ENCODE data around the gene NRL. TPM values are rescaled to one million over a fixed set of nuclear protein-coding genes. Genes with fewer than 3 reads are reported as not detected.

Gene NRL
- total RNA-seq, 1 donor from 2014 or later, result 2.0 TPM

- ATAC-seq (no peak), DNase-seq (no peak)
- no peaks in the 10 kb centered on the region for H3K9me3 ChIP-seq
- H3K27me3 ChIP-seq (ENCODE audit: low read depth), result peaks cover 5% of the 10 kb centered on the region
- intact Hi-C loops (cut with DNase I), result no loop called here
- H3K4me3 ChIP-seq, result no peak overlapping the region
- peaks cover 10% of the 10 kb centered on the region for H3K4me1 ChIP-seq
- no peaks in the 10 kb centered on the region for H3K36me3 ChIP-seq
- TF ChIP-seq CTCF (IDR thresholded peaks at IDR 0.05), result no peak
- H3K27ac ChIP-seq, result no peak overlapping the region
Measured at GRCh38 chr14:24056800-24057184, 58.0 kb downstream of the NRL start.

GRCh38 chr14:24055971-24056799 lies 58.6 kb downstream of the NRL start:
- Histone ChIP-seq H3K27me3 (ENCODE audit: low read depth) (peaks cover 5% of the 10 kb centered on the region), H3K4me1 (peaks cover 13% of the 10 kb centered on the region), H3K36me3 (no peaks in the 10 kb centered on the region), H3K27ac (no peak overlapping the region), H3K9me3 (no peaks in the 10 kb centered on the region), H3K4me3 (no peak overlapping the region)
- DNase-seq (no peak), ATAC-seq (no peak)
- intact Hi-C loops (cut with DNase I), result no loop called here
- TF ChIP-seq CTCF (IDR thresholded peaks at IDR 0.05), result no peak

DNA sequence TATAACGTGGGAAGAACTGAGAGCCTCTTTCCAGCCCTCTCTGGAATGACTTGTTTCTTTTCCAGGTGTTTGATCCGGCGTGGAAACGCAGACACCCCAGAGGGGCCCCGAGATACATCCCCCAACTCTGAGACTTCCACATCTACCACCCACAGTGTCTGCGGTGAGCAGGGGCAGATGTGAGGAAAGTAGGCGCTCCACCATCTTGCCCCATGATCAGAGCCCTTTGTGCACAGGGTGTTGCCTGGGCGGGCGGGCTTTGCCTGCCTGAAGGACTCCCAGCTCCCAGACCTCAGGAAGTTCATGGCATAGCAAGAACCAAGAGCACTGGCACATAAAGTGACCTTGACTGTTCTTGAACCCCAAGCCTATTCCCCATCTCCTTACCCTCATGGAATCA lies 60.1 kb downstream of the NRL start:
- intact Hi-C loops (cut with DNase I), result no loop called here
- no peak for DNase-seq
- H3K4me3 ChIP-seq, result no peak overlapping the region
- no peaks in the 10 kb centered on the region for H3K36me3 ChIP-seq
- peaks cover 15% of the 10 kb centered on the region for H3K4me1 ChIP-seq
- no peaks in the 10 kb centered on the region for H3K9me3 ChIP-seq
- ATAC-seq, result no peak
- H3K27me3 ChIP-seq (ENCODE audit: low read depth), result peaks cover 5% of the 10 kb centered on the region
- no peak overlapping the region for H3K27ac ChIP-seq
- no peak for TF ChIP-seq CTCF (IDR thresholded peaks at IDR 0.05)

- DNase-seq (no peak), ATAC-seq (no peak)
- intact Hi-C loops (cut with DNase I), result no loop called here
- peaks cover 15% of the 10 kb centered on the region for H3K4me1 ChIP-seq
- peaks cover 5% of the 10 kb centered on the region for H3K27me3 ChIP-seq (ENCODE audit: low read depth)
- no peak overlapping the region for H3K4me3 ChIP-seq
- H3K36me3 ChIP-seq, result no peaks in the 10 kb centered on the region
- H3K9me3 ChIP-seq, result no peaks in the 10 kb centered on the region
- H3K27ac ChIP-seq, result no peak overlapping the region
- TF ChIP-seq CTCF (IDR thresholded peaks at IDR 0.05), result no peak
Measured at GRCh38 chr14:24054324-24054641, 60.5 kb downstream of the NRL start.

DNA sequence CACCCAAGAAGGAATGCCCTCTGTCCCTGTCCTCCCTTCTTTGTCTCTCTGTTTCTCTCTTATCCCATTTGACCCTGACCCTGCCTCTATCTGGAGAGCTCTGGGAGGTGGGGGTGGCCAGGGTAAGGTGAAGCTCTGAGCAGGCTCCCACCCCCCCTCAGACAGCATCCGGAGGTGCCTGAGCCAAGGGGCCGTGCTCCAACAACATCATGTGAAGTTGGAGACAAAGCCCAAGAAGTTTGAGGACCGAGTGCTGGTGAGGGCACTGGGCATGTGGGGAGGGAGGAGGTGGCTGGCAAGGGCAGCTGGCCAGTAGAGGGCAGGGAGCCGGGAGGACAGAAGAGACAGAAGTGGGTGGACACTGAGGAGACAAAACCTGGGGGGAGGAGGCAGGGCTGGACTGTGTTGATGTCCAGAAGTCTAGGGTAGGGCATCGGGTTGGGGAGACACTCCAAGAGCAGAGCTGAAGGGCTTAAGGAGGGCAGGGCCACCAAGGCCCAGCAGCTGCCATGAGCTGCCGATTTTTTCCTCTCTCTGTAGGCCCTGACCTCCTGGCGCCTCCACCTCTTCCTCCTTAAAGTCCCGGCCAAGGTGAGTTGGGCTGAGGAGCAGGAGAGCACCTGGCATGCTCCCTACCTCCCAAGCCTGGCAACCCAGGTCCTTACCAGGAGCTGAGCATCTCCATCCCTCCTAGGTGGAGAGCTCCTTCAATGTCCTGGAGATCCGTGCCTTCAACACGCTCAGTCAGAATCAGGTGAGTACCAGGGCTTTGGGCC lies 61.0 kb downstream of the NRL start:
- DNase-seq (no peak), ATAC-seq (no peak)
- Histone ChIP-seq H3K4me1 (peaks cover 15% of the 10 kb centered on the region), H3K4me3 (no peak overlapping the region), H3K27ac (no peak overlapping the region), H3K27me3 (ENCODE audit: low read depth) (peaks cover 5% of the 10 kb centered on the region), H3K9me3 (no peaks in the 10 kb centered on the region), H3K36me3 (no peaks in the 10 kb centered on the region)
- TF ChIP-seq CTCF (IDR thresholded peaks at IDR 0.05), result no peak
- intact Hi-C loops (cut with DNase I), result no loop called here

All from lower lobe of right lung (tissue), 2 donors.